IMR-90 (cell line): ENCODE results near the gene NOL8. TPM values are rescaled to one million over a fixed set of nuclear protein-coding genes. Genes with fewer than 3 reads are reported as not detected.

Experiments
- ATAC-seq: fragments of 200-7000 bp; cut with Tn5 transposase; 2 replicates; pipeline ENCODE4 v1.9.1; 2020; ENCODE audit warnings: low read depth, mild to moderate bottlenecking, moderate library complexity
- BruUV-seq: library from RNA; stranded (reverse); fragments of 400-500 nt; replicated peaks from 2 replicates; lab custom pipeline; 2021; lab: Mats Ljungman, UMichigan
- CTCF ChIA-PET: fragments of 300-600 bp; formaldehyde crosslinking; extraction: SDS; loops from one replicate; lab custom pipeline; 2021; ENCODE audit warnings: antibody characterized with exemption; lab: Yijun Ruan, JAX
- POLR2A ChIA-PET: fragments of 300-600 bp; sonication (Branson Sonifier 250); formaldehyde crosslinking; loops from one replicate; lab custom pipeline; 2022; ENCODE audit warnings: antibody characterized with exemption; ENCODE audit not compliant: unreplicated experiment; lab: Charles Lee
- DNase-seq: peaks from one replicate; pipeline ENCODE4 v3.0.0; 2013
- H2AFZ ChIP-seq: replicated peaks from 2 replicates; pipeline ENCODE3; 2013; ENCODE audit warnings: low read length, mild to moderate bottlenecking; ENCODE audit not compliant: poor library complexity
- H2AK5ac ChIP-seq: 2 replicates; pipeline ENCODE4 v1.6.1; 2013; ENCODE audit warnings: low read depth, low read length, inconsistent platforms
- H2AK9ac ChIP-seq: replicated peaks from 2 replicates; pipeline ENCODE3; 2013; ENCODE audit warnings: mild to moderate bottlenecking, low read depth, low read length, moderate library complexity; ENCODE audit not compliant: poor library complexity
- H2BK120ac ChIP-seq: 2 replicates; pipeline ENCODE4 v1.6.1; 2013; ENCODE audit warnings: low read depth, low read length, inconsistent platforms
- H2BK15ac ChIP-seq: 3 replicates; pipeline ENCODE4 v1.6.1; 2013; ENCODE audit warnings: low read depth, low read length, inconsistent platforms
- H2BK20ac ChIP-seq: 2 replicates; pipeline ENCODE4 v1.6.1; 2013; ENCODE audit warnings: low read depth, mild to moderate bottlenecking, inconsistent platforms, low read length, moderate library complexity
- H2BK5ac ChIP-seq: 2 replicates; pipeline ENCODE4 v1.6.1; 2013; ENCODE audit warnings: mild to moderate bottlenecking, low read depth, low read length, inconsistent platforms; ENCODE audit not compliant: poor library complexity, severe bottlenecking
- H3K14ac ChIP-seq: replicated peaks from 2 replicates; pipeline ENCODE4 v1.6.1; 2013; ENCODE audit warnings: low read depth, low read length, inconsistent platforms
- H3K18ac ChIP-seq: 2 replicates; pipeline ENCODE4 v1.6.1; 2013; ENCODE audit warnings: low read depth, low read length, control low read depth
- H3K23ac ChIP-seq: 2 replicates; pipeline ENCODE4 v1.6.1; 2013; ENCODE audit warnings: low read depth, low read length, inconsistent platforms
- H3K27ac ChIP-seq: 2 replicates; pipeline ENCODE4 v1.5.1; 2013; ENCODE audit warnings: mild to moderate bottlenecking, control low read depth, low read length; ENCODE audit not compliant: insufficient read depth
- H3K27me3 ChIP-seq: 2 replicates; pipeline ENCODE4 v1.6.1; 2013; ENCODE audit warnings: low read length; ENCODE audit not compliant: control insufficient read depth, insufficient read depth
- H3K36me3 ChIP-seq: 2 replicates; pipeline ENCODE4 v1.6.1; 2013; ENCODE audit warnings: low read length, mixed read lengths; ENCODE audit not compliant: control insufficient read depth, insufficient read depth
- H3K4ac ChIP-seq: 2 replicates; pipeline ENCODE4 v1.6.1; 2013; ENCODE audit warnings: low read depth, low read length, inconsistent platforms
- H3K4me1 ChIP-seq: 2 replicates; pipeline ENCODE4 v1.6.1; 2013; ENCODE audit warnings: low read length, mixed read lengths; ENCODE audit not compliant: control insufficient read depth, insufficient read depth
- H3K4me2 ChIP-seq: 2 replicates; pipeline ENCODE4 v1.6.1; 2013; ENCODE audit warnings: low read depth, mild to moderate bottlenecking, control low read depth, low read length, moderate library complexity
- H3K4me3 ChIP-seq: 2 replicates; pipeline ENCODE4 v1.5.1; 2013; ENCODE audit warnings: low read depth, mild to moderate bottlenecking, control low read depth, low read length, moderate library complexity; ENCODE audit not compliant: insufficient read depth
- H3K56ac ChIP-seq: 2 replicates; pipeline ENCODE4 v1.6.1; 2013; ENCODE audit warnings: low read length, inconsistent platforms; ENCODE audit not compliant: insufficient read depth; ENCODE audit errors: extremely low read depth
- H3K79me1 ChIP-seq, 2 experiments: 2 replicates each; pipeline ENCODE4 v1.6.1; 2013; ENCODE audit warnings: low read length in 2 of 2, inconsistent platforms in 1 of 2, low read depth in 1 of 2
- H3K9ac ChIP-seq: 2 replicates; pipeline ENCODE4 v1.6.1; 2013; ENCODE audit warnings: low read depth, low read length, control low read depth
- H3K9me1 ChIP-seq: 2 replicates; pipeline ENCODE4 v1.6.1; 2013; ENCODE audit warnings: low read length, inconsistent platforms; ENCODE audit not compliant: insufficient read depth
- H3K9me3 ChIP-seq: 2 replicates; pipeline ENCODE4 v1.6.1; 2013; ENCODE audit warnings: low read length; ENCODE audit not compliant: control insufficient read depth, insufficient read depth
- H4K20me1 ChIP-seq: 2 replicates; pipeline ENCODE4 v1.6.1; 2013; ENCODE audit warnings: low read length, inconsistent platforms; ENCODE audit not compliant: insufficient read depth
- H4K5ac ChIP-seq: 2 replicates; pipeline ENCODE4 v1.6.1; 2013; ENCODE audit warnings: mild to moderate bottlenecking, low read depth, low read length, control low read depth
- H4K8ac ChIP-seq, 2 experiments: 2 replicates each; pipeline ENCODE4 v1.6.1; 2013; ENCODE audit warnings: low read depth in 2 of 2, low read length in 2 of 2, control low read depth in 1 of 2, inconsistent platforms in 1 of 2
- H4K91ac ChIP-seq: 2 replicates; pipeline ENCODE4 v1.6.1; 2013; ENCODE audit warnings: low read depth, low read length, inconsistent platforms; ENCODE audit not compliant: insufficient read depth
- FOS ChIP-seq: fragments of 150-350 bp; IDR thresholded peaks from 2 replicates; pipeline ENCODE4 v1.6.1; 2016; ENCODE audit warnings: low read depth, low read length
- RAD21 ChIP-seq: IDR thresholded peaks from 2 replicates; pipeline ENCODE4 v1.6.1; 2012; ENCODE audit warnings: low read length, improper control_type of control experiment
- WGBS, 2 experiments: methylation state at CpG; one replicate each; pipeline versions ENCODE4 v1.1.5 to v1.1.7; 2013; ENCODE audit warnings: missing lambda C conversion rate in 2 of 2; ENCODE audit not compliant: insufficient read length in 1 of 2; ENCODE audit errors: extremely low coverage in 2 of 2; 5-methylcytosine and 5-hydroxymethylcytosine counted together
- dilution Hi-C: fragments of 300-500 bp; cut with HindIII; formaldehyde crosslinking; loops from one replicate; pipeline ENCODE4 v1.14.3; 2018; ENCODE audit warnings: low sequenced_read_pairs; ENCODE audit not compliant: unreplicated experiment
- in situ Hi-C: fragments of 300-500 bp; cut with MboI; formaldehyde crosslinking; loops from 3 replicates; pipeline ENCODE4 v1.14.3; 2019; ENCODE audit warnings: low sequenced_read_pairs, inconsistent platforms, mixed read lengths
- intact Hi-C: fragments of 100-400 bp; cut with micrococcal nuclease; formaldehyde crosslinking; loops from 2 replicates; pipeline ENCODE4 v1.10.0; 2022
- polyA plus RNA-seq, 3 experiments: library from polyadenylated mRNA; depleted of rRNA; stranded (reverse); fragments of >200 nt; gene quantifications; 2 replicates each; pipeline ENCODE4 v1.2.3, GENCODE V29; 2012; ENCODE audit warnings: low replicate concordance in 1 of 3
- total RNA-seq: library from RNA; depleted of rRNA; stranded (reverse); fragments of >200 nt; gene quantifications from 2 replicates; pipeline ENCODE4 v1.2.3, GENCODE V29; 2012

NOL8 gene
- total and polyA plus RNA-seq, 2 of the 4 experiments (the other 2 are of a cell fraction): 10.1 to 18.3 TPM

- CTCF ChIA-PET: no interaction called here
These were observed 16.4 kb upstream of the NOL8 start for GRCh38 chr9:92341578-92341977.

More at GRCh38 chr9:92341578-92341977, 16.4 kb upstream of the NOL8 start:
- H3K56ac ChIP-seq: no peak overlapping the region
- no peak overlapping the region for H2BK15ac ChIP-seq
- H2AFZ ChIP-seq: no peak overlapping the region
- peaks cover 2% of the 10 kb centered on the region; the same call in 1 of the 2 replicates for H3K4me1 ChIP-seq
- 100% methylated on average over 1 of the region's 1 CpG; no CpG with 5 or more reads in 1 of the 2 experiments for WGBS, 2 experiments
- BruUV-seq: no TSS peak
- H3K4ac ChIP-seq: no peak overlapping the region
- no peak overlapping the region for H3K4me2 ChIP-seq
- no peak overlapping the region for H3K9ac ChIP-seq
- H3K27ac ChIP-seq: no peak overlapping the region
- H2AK9ac ChIP-seq: no peak overlapping the region
- dilution Hi-C loops (no loop called here), in situ Hi-C loops (loop anchor here (25.0 kb wide), 1 partner anchor 446 kb away; no protein-coding TSS in a partner anchor), intact Hi-C loops (no loop called here)
- no peak overlapping the region for H4K8ac ChIP-seq
- no peaks in the 10 kb centered on the region for H3K36me3 ChIP-seq
- H3K9me1 ChIP-seq: no peaks in the 10 kb centered on the region
- no peak overlapping the region for H2BK120ac ChIP-seq
- H2BK20ac ChIP-seq: no peak overlapping the region
- no peak for ATAC-seq
- no peak overlapping the region for H4K5ac ChIP-seq
- POLR2A ChIA-PET: no interaction called here
- H3K9me3 ChIP-seq: no peaks in the 10 kb centered on the region
- H2BK5ac ChIP-seq: no peak overlapping the region
- H4K20me1 ChIP-seq: no peaks in the 10 kb centered on the region
- no peak for DNase-seq
- H3K23ac ChIP-seq: no peak overlapping the region
- H3K14ac ChIP-seq: no peak overlapping the region
- H2AK5ac ChIP-seq: no peak overlapping the region
- no peaks in the 10 kb centered on the region for H3K27me3 ChIP-seq
- no peaks in the 10 kb centered on the region for H3K79me1 ChIP-seq
- no peak overlapping the region for H4K91ac ChIP-seq
- H3K4me3 ChIP-seq: no peak overlapping the region
- no peak overlapping the region for H3K18ac ChIP-seq
- TF ChIP-seq FOS (no peak), RAD21 (no peak)
